Loucy (cell line): ENCODE data around the gene PFDN4.

Experiments used
- H2AFZ ChIP-seq: fragments of 200-600 bp; sonication (generic); 2 replicates; pipeline ENCODE4 v1.6.0; 2016; ENCODE audit warnings: antibody characterized with exemption, mild to moderate bottlenecking, low read length, moderate library complexity
- H3F3A ChIP-seq: fragments of 200-600 bp; 2 replicates; pipeline ENCODE4 v1.6.0; 2016; ENCODE audit warnings: antibody characterized with exemption, low read depth, mild to moderate bottlenecking
- H3K27me3 ChIP-seq: fragments of 200-600 bp; sonication (generic); 2 replicates; pipeline ENCODE4 v1.6.1; 2014; ENCODE audit warnings: low read length, mild to moderate bottlenecking; ENCODE audit not compliant: insufficient read depth, poor library complexity, severe bottlenecking
- H3K36me3 ChIP-seq: fragments of 200-600 bp; sonication (generic); 2 replicates; pipeline ENCODE4 v1.6.1; 2016; ENCODE audit warnings: low read length; ENCODE audit not compliant: insufficient read depth
- H3K4me1 ChIP-seq: fragments of 200-600 bp; sonication (generic); 2 replicates; pipeline ENCODE4 v1.5.1; 2014; ENCODE audit warnings: low read length, mild to moderate bottlenecking; ENCODE audit not compliant: insufficient read depth, poor library complexity, severe bottlenecking
- H3K4me2 ChIP-seq: fragments of 200-600 bp; sonication (generic); 2 replicates; pipeline ENCODE4 v1.6.0; 2014; ENCODE audit warnings: antibody characterized with exemption, low read length, low read depth, mild to moderate bottlenecking; ENCODE audit not compliant: poor library complexity, severe bottlenecking
- H3K4me3 ChIP-seq: fragments of 200-600 bp; sonication (generic); 2 replicates; pipeline ENCODE4 v1.5.1; 2014; ENCODE audit warnings: low read length, mild to moderate bottlenecking, mixed read lengths; ENCODE audit not compliant: poor library complexity, severe bottlenecking
- H3K79me2 ChIP-seq: fragments of 200-600 bp; sonication (generic); 2 replicates; pipeline ENCODE4 v1.6.1; 2014; ENCODE audit warnings: low read length; ENCODE audit not compliant: insufficient read depth
- H3K9ac ChIP-seq: fragments of 200-600 bp; sonication (generic); 2 replicates; pipeline ENCODE4 v1.6.0; 2014; ENCODE audit warnings: mild to moderate bottlenecking, low read depth, low read length, moderate library complexity; ENCODE audit not compliant: poor library complexity, severe bottlenecking
- H3K9me2 ChIP-seq: fragments of 200-600 bp; sonication (generic); replicated peaks from 2 replicates; pipeline ENCODE4 v1.6.1; 2016; ENCODE audit warnings: low read depth, low read length, mixed read lengths
- H3K9me3 ChIP-seq: fragments of 200-600 bp; sonication (generic); 2 replicates; pipeline ENCODE4 v1.6.1; 2014; ENCODE audit warnings: mild to moderate bottlenecking, antibody characterized with exemption, low read length, low read depth; ENCODE audit not compliant: insufficient read depth
- H4K20me1 ChIP-seq: fragments of 200-600 bp; sonication (generic); 2 replicates; pipeline ENCODE4 v1.6.0; 2014; ENCODE audit warnings: antibody characterized with exemption, low read length, mild to moderate bottlenecking; ENCODE audit not compliant: insufficient read depth, poor library complexity, severe bottlenecking
- CTCF ChIP-seq: fragments of 200-600 bp; sonication (generic); conservative IDR thresholded peaks from 2 replicates; pipeline ENCODE4 v1.5.1; 2014; ENCODE audit warnings: mild to moderate bottlenecking, antibody characterized with exemption, low read length
- EZH2phosphoT487 ChIP-seq: fragments of 200-600 bp; IDR thresholded peaks from 2 replicates; pipeline ENCODE4 v1.6.1; 2018; ENCODE audit warnings: antibody characterized with exemption, mild to moderate bottlenecking, moderate library complexity, borderline replicate concordance

The PFDN4 gene

GRCh38 chr20:54178256-54178655 lies 29.6 kb upstream of the PFDN4 start:
- Histone ChIP-seq H3K9ac (no peak overlapping the region), H4K20me1 (no peaks in the 10 kb centered on the region), H3K27me3 (no peaks in the 10 kb centered on the region), H3F3A (no peaks in the 10 kb centered on the region), H3K36me3 (no peaks in the 10 kb centered on the region), H3K4me2 (no peak overlapping the region), H3K79me2 (no peaks in the 10 kb centered on the region), H3K4me1 (no peaks in the 10 kb centered on the region), H3K9me3 (no peaks in the 10 kb centered on the region), H3K9me2 (no peaks in the 10 kb centered on the region), H3K4me3 (no peak overlapping the region), H2AFZ (no peak overlapping the region)
- TF ChIP-seq EZH2phosphoT487 (no peak), CTCF (no peak)

GRCh38 chr20:54179946-54180345 lies 27.9 kb upstream of the PFDN4 start:
- H2AFZ ChIP-seq, result no peak overlapping the region
- no peaks in the 10 kb centered on the region for H3K4me1 ChIP-seq
- H4K20me1 ChIP-seq, result no peaks in the 10 kb centered on the region
- H3K36me3 ChIP-seq, result no peaks in the 10 kb centered on the region
- H3K9ac ChIP-seq, result no peak overlapping the region
- no peak for TF ChIP-seq CTCF
- TF ChIP-seq EZH2phosphoT487, result no peak
- H3K9me3 ChIP-seq, result no peaks in the 10 kb centered on the region
- H3F3A ChIP-seq, result no peaks in the 10 kb centered on the region
- H3K9me2 ChIP-seq, result no peaks in the 10 kb centered on the region
- H3K79me2 ChIP-seq, result no peaks in the 10 kb centered on the region
- no peak overlapping the region for H3K4me3 ChIP-seq
- H3K27me3 ChIP-seq, result no peaks in the 10 kb centered on the region
- no peak overlapping the region for H3K4me2 ChIP-seq

DNA sequence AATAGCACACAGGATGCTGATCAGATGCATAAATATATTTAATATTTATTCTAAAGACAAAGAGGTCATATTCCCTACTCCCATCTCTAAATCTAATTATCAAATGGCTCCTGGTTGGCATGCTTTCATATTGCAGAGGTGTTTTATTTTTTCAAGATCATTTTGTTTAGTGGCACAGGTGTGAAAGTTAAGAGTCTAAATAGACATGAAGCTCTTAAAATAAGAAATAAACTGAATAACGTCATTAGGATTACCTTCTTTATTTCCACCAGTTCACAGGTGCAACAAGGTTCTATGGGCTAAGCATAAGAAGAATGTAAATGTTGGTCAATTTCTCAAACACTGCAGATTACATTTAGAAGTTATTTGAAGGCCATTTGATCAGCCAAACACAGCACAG lies 27.0 kb upstream of the PFDN4 start:
- H3K4me2 ChIP-seq, result no peak overlapping the region
- no peaks in the 10 kb centered on the region for H3K79me2 ChIP-seq
- H3K9ac ChIP-seq, result no peak overlapping the region
- no peaks in the 10 kb centered on the region for H3K4me1 ChIP-seq
- no peaks in the 10 kb centered on the region for H3K36me3 ChIP-seq
- H3K27me3 ChIP-seq, result no peaks in the 10 kb centered on the region
- no peak overlapping the region for H2AFZ ChIP-seq
- no peak overlapping the region for H3K4me3 ChIP-seq
- no peaks in the 10 kb centered on the region for H3F3A ChIP-seq
- no peak for TF ChIP-seq CTCF
- TF ChIP-seq EZH2phosphoT487, result no peak
- H3K9me3 ChIP-seq, result no peaks in the 10 kb centered on the region
- H4K20me1 ChIP-seq, result no peaks in the 10 kb centered on the region
- no peaks in the 10 kb centered on the region for H3K9me2 ChIP-seq
